Measurements from ENCODE around the gene CPA2.
"Not testable (repeated sequence)": the region's sequence is repeated elsewhere in the genome, so short reads cannot be mapped to it uniquely, and the experiment has no call there.

CPA2 gene

DNA sequence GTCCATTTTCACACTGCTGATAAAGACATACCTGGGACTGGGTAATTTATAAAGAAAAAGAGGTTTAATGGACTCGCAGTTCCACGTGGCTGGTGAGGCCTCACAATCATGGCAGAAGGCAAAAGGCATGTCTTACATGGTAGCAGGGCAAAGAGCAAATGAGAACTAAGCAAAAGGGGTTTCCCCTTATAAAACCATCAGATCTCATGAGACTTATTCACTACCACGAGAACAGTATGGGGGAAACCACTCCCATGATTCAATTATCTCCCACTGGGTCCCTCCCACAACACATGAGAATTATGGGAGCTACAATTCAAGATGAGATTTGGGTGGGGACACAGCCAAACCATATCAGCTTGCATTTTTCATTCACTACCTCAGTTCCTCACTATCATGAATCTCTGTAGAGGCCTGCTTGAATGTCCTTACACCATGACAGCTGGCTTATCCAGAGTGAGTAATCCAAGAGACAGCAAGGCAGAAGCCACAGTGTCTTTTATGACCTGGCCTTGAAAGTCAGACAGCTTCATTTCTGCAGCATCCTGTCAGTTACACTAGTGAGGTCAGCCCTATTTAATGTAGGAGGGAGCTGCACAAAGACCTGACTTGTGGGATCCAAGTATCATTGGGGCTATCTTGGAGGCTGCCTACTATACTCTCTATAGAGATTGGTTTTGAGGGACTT is 55.0 kb downstream of the CPA2 start:
- not testable (repeated sequence) for DNase-seq

GRCh38 chr7:130322615-130323014 is 56.0 kb downstream of the CPA2 start:
- no peak for DNase-seq

GRCh38 chr7:130324306-130324943 is 57.8 kb downstream of the CPA2 start:
- no peak for DNase-seq

DNA sequence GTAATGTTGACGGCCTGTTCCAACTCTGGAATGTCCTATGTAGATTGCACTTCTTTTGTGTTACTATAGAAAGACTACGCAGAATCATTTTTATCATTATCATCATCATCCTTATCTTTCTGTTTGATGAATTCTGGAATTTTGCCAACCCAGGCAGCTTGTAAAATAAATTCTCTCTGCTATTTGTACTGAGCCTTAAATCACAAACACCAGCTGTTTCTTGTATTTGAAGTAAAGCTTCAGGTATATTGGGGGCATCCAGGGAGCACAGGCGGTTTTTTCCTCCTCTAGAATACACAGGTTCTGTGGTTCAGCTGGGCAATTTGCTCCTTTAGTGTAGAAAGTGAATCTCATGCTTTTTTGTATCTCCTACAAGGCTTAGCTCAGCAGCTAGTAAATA is 63.0 kb downstream of the CPA2 start:
- no peak for DNase-seq

DNA sequence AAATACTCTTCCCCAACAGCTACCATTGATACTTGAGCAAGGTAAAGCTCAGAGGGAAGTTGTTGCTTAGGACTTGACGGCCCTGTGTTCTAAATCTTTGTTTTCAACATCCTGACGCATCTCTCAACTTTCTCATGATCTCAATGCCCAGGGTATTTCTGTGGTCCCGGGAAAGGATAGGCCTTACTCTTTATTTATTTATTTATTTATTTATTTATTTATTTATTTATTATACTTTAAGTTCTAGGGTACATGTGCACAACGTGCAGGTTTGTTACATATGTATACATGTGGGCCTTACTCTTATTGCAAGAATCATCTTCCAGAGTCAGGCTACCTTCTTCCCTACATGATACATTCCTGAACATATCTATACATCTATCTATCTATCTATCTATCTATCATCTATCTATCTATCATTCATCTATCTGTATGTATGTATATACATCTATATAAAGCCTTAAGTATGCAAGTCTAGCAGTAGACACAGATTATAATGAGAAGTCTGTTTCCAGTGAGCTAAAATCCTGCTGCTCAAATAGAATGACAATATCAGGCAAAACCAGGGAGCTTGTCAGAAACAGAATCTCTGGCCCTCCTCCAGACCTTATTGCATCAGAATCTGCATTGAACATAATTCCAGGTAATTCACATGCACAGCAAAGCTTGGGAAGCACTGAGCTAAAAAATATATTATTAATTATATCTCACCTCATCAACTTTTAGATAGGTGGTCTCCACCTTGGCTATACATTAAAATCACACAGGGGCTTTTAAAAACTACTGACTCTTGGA is 65.8 kb downstream of the CPA2 start:
- no peak for DNase-seq

DNA sequence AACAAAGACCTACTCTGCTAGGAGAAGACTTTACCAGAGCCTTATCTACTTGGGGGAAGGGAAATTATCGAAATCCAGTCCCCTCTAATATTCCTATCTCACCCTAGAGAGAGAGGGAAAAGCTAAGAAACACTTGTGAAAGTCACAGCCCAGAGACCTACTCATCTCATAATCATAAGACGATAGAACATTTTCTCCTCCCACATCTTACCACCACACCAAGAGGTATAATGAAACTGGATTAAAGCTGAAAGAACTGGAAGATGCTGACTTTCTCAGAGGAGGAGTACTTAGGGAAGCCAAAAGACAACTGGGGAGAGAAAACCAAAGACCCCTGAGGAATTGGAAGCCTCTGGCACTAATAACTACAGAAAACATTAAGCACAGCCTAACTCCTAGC is 67.2 kb downstream of the CPA2 start:
- DNase-seq, result no peak

- DNase-seq, result no peak
Observed at GRCh38 chr7:130334274-130334673, 67.6 kb downstream of the CPA2 start.

- no peak for DNase-seq
Observed at GRCh38 chr7:130337410-130337971, 70.8 kb downstream of the CPA2 start.

GRCh38 chr7:130338233-130338632 is 71.6 kb downstream of the CPA2 start:
- DNase-seq, result no peak
